K562 (cell line): ENCODE results near the gene RABL3. TPM values are rescaled to one million over a fixed set of nuclear protein-coding genes. Genes with fewer than 3 reads are reported as not detected.

Experiments
- ATAC-seq: fragments of 200-7000 bp; cut with Tn5 transposase; 3 replicates; pipeline ENCODE4 v1.9.1; 2020; ENCODE audit warnings: moderate library complexity
- BruUV-seq: library from RNA; stranded (reverse); fragments of 400-500 nt; replicated peaks from 2 replicates; lab custom pipeline; 2021; lab: Mats Ljungman, UMichigan
- CTCF ChIA-PET: fragments of 300-600 bp; formaldehyde crosslinking; extraction: SDS; loops from one replicate; lab custom pipeline; 2021; ENCODE audit warnings: low intra/inter-chr PET ratio; lab: Yijun Ruan, JAX
- POLR2A ChIA-PET: fragments of 300-600, 350-650 bp; sonication (Branson Sonifier 250); formaldehyde crosslinking; extraction: SDS; loops from one replicate; lab custom pipeline; 2021; ENCODE audit warnings: antibody characterized with exemption, inconsistent platforms; lab: Yijun Ruan, JAX
- DNase-seq, 4 experiments: peaks; one replicate each; pipeline versions ENCODE4 v3.0.0 to v3.0.0-alpha.2; 2011 to 2018; ENCODE audit warnings: low spot score in 3 of 4, mixed read lengths in 3 of 4; ENCODE audit errors: extremely low read depth in 1 of 4
- FAIRE-seq: peaks from 2 replicates; lab custom pipeline; 2011; peaks lifted over from hg19 to GRCh38; lab: Jason Lieb, UNC
- H2AFZ ChIP-seq: 2 replicates; pipeline ENCODE4 v1.6.0; 2011; ENCODE audit warnings: low read depth, low read length, control low read depth, inconsistent platforms
- H3K27ac ChIP-seq: fragments of 200-600 bp; 3 replicates; pipeline ENCODE4 v1.8.0; 2011; ENCODE audit warnings: low read depth, mild to moderate bottlenecking, control low read depth, inconsistent platforms, low read length, moderate library complexity, mixed read lengths; ENCODE audit errors: extremely low read depth
- H3K27me3 ChIP-seq, 2 experiments: fragments of 300-600 bp in 1 of 2; 2 replicates in 1 of 2; 3 replicates in 1 of 2; pipeline versions ENCODE4 v1.6.0 to v1.8.0; 2011; ENCODE audit warnings: inconsistent platforms in 2 of 2, low read length in 2 of 2, mild to moderate bottlenecking in 1 of 2, mixed read lengths in 1 of 2, moderate library complexity in 1 of 2; ENCODE audit not compliant: control insufficient read depth in 2 of 2, insufficient read depth in 2 of 2
- H3K36me3 ChIP-seq: fragments of 300-600 bp; 3 replicates; pipeline ENCODE4 v1.8.0; 2011; ENCODE audit warnings: mild to moderate bottlenecking, low read length, inconsistent platforms; ENCODE audit not compliant: control insufficient read depth, insufficient read depth
- H3K4me1 ChIP-seq, 2 experiments: fragments of 200-600 bp in 1 of 2; replicated peaks in 1 of 2; 2 replicates in 1 of 2; 3 replicates in 1 of 2; pipeline versions ENCODE4 v1.5.1 to v1.8.0; 2011; ENCODE audit warnings: inconsistent platforms in 2 of 2, low read length in 2 of 2, mild to moderate bottlenecking in 1 of 2, mixed read lengths in 1 of 2, moderate library complexity in 1 of 2; ENCODE audit not compliant: control insufficient read depth in 2 of 2, insufficient read depth in 2 of 2
- H3K4me2 ChIP-seq: 2 replicates; pipeline ENCODE4 v1.6.1; 2011; ENCODE audit warnings: low read length, control low read depth, inconsistent platforms, mixed read lengths; ENCODE audit not compliant: insufficient read depth
- H3K4me3 ChIP-seq: fragments of 200-600 bp; sonication (generic), shearing (Covaris generic); 2 replicates; pipeline ENCODE4 v1.5.1; 2016; ENCODE audit warnings: control low read depth, inconsistent platforms
- H3K79me2 ChIP-seq: fragments of 200-600 bp; 3 replicates; pipeline ENCODE4 v1.8.0; 2011; ENCODE audit warnings: low read length, inconsistent platforms; ENCODE audit not compliant: control insufficient read depth, insufficient read depth
- H3K9ac ChIP-seq, 2 experiments: 2 replicates each; pipeline versions ENCODE4 v1.6.0 to v1.6.1; 2011; ENCODE audit warnings: low read depth in 2 of 2, low read length in 2 of 2, control low read depth in 1 of 2, inconsistent platforms in 1 of 2, mild to moderate bottlenecking in 1 of 2, mixed read lengths in 1 of 2; ENCODE audit not compliant: insufficient read depth in 1 of 2
- H3K9me1 ChIP-seq: one replicate; pipeline ENCODE4 v1.6.0; 2011; ENCODE audit warnings: inconsistent platforms, mild to moderate bottlenecking, low read length, moderate library complexity; ENCODE audit not compliant: control insufficient read depth, insufficient read depth
- H3K9me3 ChIP-seq: replicated peaks from 2 replicates; pipeline ENCODE4 v1.5.1; 2011; ENCODE audit warnings: low read depth, low read length, inconsistent platforms; ENCODE audit not compliant: control insufficient read depth, insufficient read depth
- H4K20me1 ChIP-seq: replicated peaks from 2 replicates; pipeline ENCODE4 v1.6.1; 2011; ENCODE audit warnings: low read length, inconsistent platforms, mixed read lengths; ENCODE audit not compliant: control insufficient read depth, insufficient read depth
- CTBP1 ChIP-seq: fragments of 450-650 bp; IDR thresholded peaks from 2 replicates; pipeline ENCODE4 v1.6.1; 2016; ENCODE audit warnings: borderline replicate concordance
- DLX4 ChIP-seq: fragments of 250-450 bp; sonication (Bioruptor Pico); IDR thresholded peaks from 2 replicates; pipeline ENCODE4 v1.6.1; 2021; ENCODE audit warnings: mild to moderate bottlenecking
- ILK ChIP-seq: fragments of 450-650 bp; IDR thresholded peaks from 2 replicates; pipeline ENCODE4 v1.6.1; 2016; ENCODE audit warnings: missing genetic modification characterization, low read depth, mild to moderate bottlenecking, missing compliant biosample characterization, moderate library complexity, borderline replicate concordance
- KLF6 ChIP-seq: fragments of 250-450 bp; sonication (Bioruptor Pico); IDR thresholded peaks from 2 replicates; pipeline ENCODE4 v1.4.0; 2020; ENCODE audit warnings: mild to moderate bottlenecking, moderate library complexity, borderline replicate concordance
- NCOA1 ChIP-seq: fragments of 450-650 bp; IDR thresholded peaks from 2 replicates; pipeline ENCODE4 v1.6.1; 2016; ENCODE audit warnings: low read depth
- NR0B1 ChIP-seq: fragments of 450-650 bp; IDR thresholded peaks from one replicate; pipeline ENCODE4 v1.6.1; 2018; ENCODE audit warnings: mild to moderate bottlenecking, moderate library complexity; ENCODE audit not compliant: partially characterized antibody
- NUFIP1 ChIP-seq: fragments of 450-650 bp; IDR thresholded peaks from 2 replicates; pipeline ENCODE4 v1.6.1; 2018; ENCODE audit not compliant: partially characterized antibody
- PRPF4 ChIP-seq: fragments of 200-400 bp; formaldehyde crosslinking; IDR thresholded peaks from one replicate; pipeline ENCODE4 v1.6.1; 2017; ENCODE audit warnings: low read length, low read depth, mild to moderate bottlenecking; ENCODE audit not compliant: insufficient read depth, poor library complexity, severe bottlenecking
- PTBP1 ChIP-seq: fragments of 200-400 bp; formaldehyde crosslinking; IDR thresholded peaks from 2 replicates; pipeline ENCODE4 v1.6.1; 2017; ENCODE audit warnings: low read depth, low read length
- RBFOX2 ChIP-seq: fragments of 200-400 bp; formaldehyde crosslinking; IDR thresholded peaks from 2 replicates; pipeline ENCODE4 v1.6.1; 2017; ENCODE audit warnings: low read depth, mild to moderate bottlenecking, low read length, moderate library complexity
- RBM14 ChIP-seq: fragments of 200-400 bp; formaldehyde crosslinking; IDR thresholded peaks from 2 replicates; pipeline ENCODE4 v1.6.1; 2018; ENCODE audit warnings: low read depth, mild to moderate bottlenecking, low read length, moderate library complexity, borderline replicate concordance; ENCODE audit not compliant: insufficient read depth
- SREBF1 ChIP-seq: fragments of 150-350 bp; IDR thresholded peaks from 2 replicates; pipeline ENCODE4 v1.6.1; 2014; ENCODE audit warnings: antibody characterized with exemption, low read depth, low read length, borderline replicate concordance
- TAL1 ChIP-seq: fragments of 450-650 bp; IDR thresholded peaks from 2 replicates; pipeline ENCODE4 v1.6.1; 2016; ENCODE audit warnings: mild to moderate bottlenecking
- ZBTB12 ChIP-seq: fragments of 250-450 bp; sonication (Bioruptor Pico); IDR thresholded peaks from 2 replicates; pipeline ENCODE4 v1.4.0; 2020
- ZNF3 ChIP-seq: fragments of 250-450 bp; sonication (Bioruptor Pico); IDR thresholded peaks from 2 replicates; pipeline ENCODE4 v1.5.0; 2021; ENCODE audit warnings: mild to moderate bottlenecking, moderate library complexity
- WGBS: fragments of 100-300 bp; shearing (Covaris generic); methylation state at CpG from one replicate; pipeline ENCODE4 v1.1.6; 2016; ENCODE audit warnings: low coverage, mixed read lengths; ENCODE audit not compliant: insufficient coverage; ENCODE audit errors: missing lambda C conversion rate; 5-methylcytosine and 5-hydroxymethylcytosine counted together
- in situ Hi-C: fragments of 300-500 bp; cut with MboI; formaldehyde crosslinking; loops from 4 replicates; pipeline ENCODE4 v1.15.0; 2018; ENCODE audit warnings: inconsistent platforms, mixed read lengths
- intact Hi-C: fragments of 100-400 bp; cut with micrococcal nuclease; formaldehyde crosslinking; loops from 2 replicates; pipeline ENCODE4 v1.14.2; 2022
- polyA plus RNA-seq, 8 experiments: library from polyadenylated mRNA; depleted of rRNA in 4 of 8; stranded (reverse) in 5 of 8; unstranded in 3 of 8; fragments of >200 nt; fragmentation: Nextera tagmentation in 2 of 8; fragmentation: Illumina TruSeq in 1 of 8; extraction: Ambion mirVana in 2 of 8; extraction: Trizol in 1 of 8; gene quantifications; 2 replicates each; pipeline versions ENCODE4 v1.2.1 to v1.2.3, GENCODE V29; 2011 to 2014; ENCODE audit warnings: inconsistent platforms in 1 of 8, missing spikeins in 1 of 8
- total RNA-seq, 7 experiments: library from RNA; depleted of rRNA in 6 of 7; stranded (reverse); fragments of >200 nt in 6 of 7; fragmentation: Illumina TruSeq in 2 of 7; extraction: Trizol in 2 of 7; gene quantifications; 2 replicates each; pipeline versions ENCODE4 v1.2.1 to v1.2.3, GENCODE V29; 2011 to 2021; ENCODE audit warnings: low replicate concordance in 1 of 7

The RABL3 gene
- total and polyA plus RNA-seq, 9 of the 15 experiments (the other 6 are each of a cell fraction or from before 2014, with no cell fraction given): 6.5 to 30.7 (median 12.3) TPM

DNA sequence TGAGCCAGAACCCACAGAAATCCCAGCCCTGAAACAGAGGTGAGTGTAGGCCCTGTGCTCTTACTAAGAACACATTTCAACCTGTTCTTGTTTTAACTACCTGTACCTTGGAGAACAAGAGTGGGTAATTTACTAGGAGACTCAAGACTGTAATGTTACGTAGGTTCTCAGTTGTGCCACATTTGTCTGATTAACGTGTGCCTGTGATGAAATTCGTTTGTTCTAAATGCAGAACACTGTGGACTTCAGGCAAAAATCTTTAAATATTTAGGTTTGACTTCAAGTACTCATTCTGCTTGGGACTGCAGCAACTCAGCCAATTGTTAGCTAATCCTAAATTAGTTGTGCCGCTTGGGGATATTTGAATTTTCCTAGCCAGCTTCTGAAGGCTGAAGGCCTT, 28.6 kb upstream of the RABL3 start:
- CTCF ChIA-PET: no interaction called here
- H3K9me3 ChIP-seq: no peaks in the 10 kb centered on the region
- peaks cover 0 to 10% of the 10 kb centered on the region in 2 experiments; a peak in 3 of 5 replicates for H3K4me1 ChIP-seq
- H2AFZ ChIP-seq: no peak overlapping the region
- intact Hi-C loops (no loop called here), in situ Hi-C loops (no loop called here)
- H3K4me3 ChIP-seq: no peak overlapping the region
- no peaks in the 10 kb centered on the region for H3K27me3 ChIP-seq
- no peaks in the 10 kb centered on the region for H3K9me1 ChIP-seq
- H3K9ac ChIP-seq: no peak overlapping the region
- ATAC-seq (no peak), DNase-seq (no peak), FAIRE-seq (no peak)
- BruUV-seq: no TSS peak
- no peak overlapping the region for H3K27ac ChIP-seq
- TF ChIP-seq NR0B1 (no peak), NUFIP1 (no peak), KLF6 (CRISPR knock-in tag) (no peak), ZBTB12 (CRISPR knock-in tag) (no peak), ZNF3 (CRISPR knock-in tag) (no peak), RBM14 (no peak), SREBF1 (no peak), RBFOX2 (no peak), PRPF4 (no peak), TAL1 (no peak), PTBP1 (no peak), CTBP1 (no peak), DLX4 (CRISPR knock-in tag) (no peak), NCOA1 (no peak), ILK (no peak)
- peaks cover 16% of the 10 kb centered on the region for H3K79me2 ChIP-seq
- H3K36me3 ChIP-seq: peaks cover 41% of the 10 kb centered on the region; the same call in 2 of the 3 replicates
- H3K4me2 ChIP-seq: no peak overlapping the region
- POLR2A ChIA-PET: no interaction called here
- H4K20me1 ChIP-seq: no peaks in the 10 kb centered on the region
- 77% methylated on average over 4 of the region's 4 CpGs for WGBS
